Measurements from ENCODE around the gene UGGT1.
"Not testable (repeated sequence)": the region's sequence is repeated elsewhere in the genome, so short reads cannot be mapped to it uniquely, and the experiment has no call there.

The UGGT1 gene

DNA sequence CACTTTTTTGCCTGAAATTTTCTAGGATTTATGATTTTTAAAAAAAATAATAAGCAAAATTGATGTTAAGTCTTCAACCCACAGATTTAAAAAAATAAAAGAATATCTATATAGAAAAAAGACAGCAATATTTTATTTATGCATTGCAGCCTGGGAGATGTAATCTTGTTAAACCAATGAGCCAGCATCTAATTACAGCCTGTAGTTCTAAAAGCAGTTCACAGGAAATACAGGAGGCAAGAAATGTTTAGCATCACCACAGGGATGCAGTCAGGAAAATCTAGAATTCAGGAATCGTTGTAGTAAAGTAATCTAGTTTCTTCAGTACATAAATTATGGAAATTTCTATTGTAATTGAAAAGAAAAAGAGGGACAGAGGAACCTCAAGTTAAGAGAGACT is 17.2 kb downstream of the UGGT1 start:
- no peak for DNase-seq

DNA sequence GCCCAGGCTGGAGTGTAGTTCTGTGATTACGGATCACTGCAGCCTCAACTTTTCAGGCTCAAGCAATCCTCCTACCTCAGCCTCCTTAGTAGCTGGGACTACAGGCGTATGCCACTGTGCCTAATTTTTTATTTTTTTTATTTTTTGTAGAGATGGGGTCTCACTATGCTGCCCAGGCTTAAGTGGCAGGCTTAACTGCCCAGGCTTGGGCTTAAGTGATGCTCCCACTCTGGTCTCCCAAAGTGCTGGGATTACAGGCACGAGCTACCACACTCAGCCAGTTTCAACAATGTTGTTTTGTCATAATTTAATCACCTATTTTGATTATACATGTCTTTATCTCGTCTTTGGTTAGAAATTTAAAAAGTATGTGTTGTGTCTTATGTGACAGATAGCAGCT is 18.2 kb downstream of the UGGT1 start:
- DNase-seq, result no peak

- DNase-seq, result no peak
Measured at GRCh38 chr2:128115921-128116623, 25.1 kb downstream of the UGGT1 start.

DNA sequence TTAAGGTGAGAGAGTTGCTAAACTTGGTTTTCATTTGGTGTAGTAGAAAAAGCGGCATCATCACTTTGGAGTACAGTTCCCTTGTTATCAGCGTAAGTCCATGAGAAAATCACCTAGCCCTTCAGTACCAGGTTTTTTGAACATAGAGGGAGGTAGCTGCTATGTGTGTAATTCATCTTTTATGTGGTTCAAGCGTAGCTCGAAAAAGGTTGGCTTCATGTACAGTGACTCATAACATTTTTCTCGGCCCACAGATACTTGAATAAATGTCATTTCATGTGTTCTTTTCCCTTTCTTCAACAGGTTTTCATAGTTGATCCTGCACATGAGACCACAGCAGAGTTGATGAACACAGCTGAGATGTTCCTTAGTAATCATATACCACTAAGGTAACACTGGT is 43.6 kb downstream of the UGGT1 start:
- no peak for DNase-seq

DNA sequence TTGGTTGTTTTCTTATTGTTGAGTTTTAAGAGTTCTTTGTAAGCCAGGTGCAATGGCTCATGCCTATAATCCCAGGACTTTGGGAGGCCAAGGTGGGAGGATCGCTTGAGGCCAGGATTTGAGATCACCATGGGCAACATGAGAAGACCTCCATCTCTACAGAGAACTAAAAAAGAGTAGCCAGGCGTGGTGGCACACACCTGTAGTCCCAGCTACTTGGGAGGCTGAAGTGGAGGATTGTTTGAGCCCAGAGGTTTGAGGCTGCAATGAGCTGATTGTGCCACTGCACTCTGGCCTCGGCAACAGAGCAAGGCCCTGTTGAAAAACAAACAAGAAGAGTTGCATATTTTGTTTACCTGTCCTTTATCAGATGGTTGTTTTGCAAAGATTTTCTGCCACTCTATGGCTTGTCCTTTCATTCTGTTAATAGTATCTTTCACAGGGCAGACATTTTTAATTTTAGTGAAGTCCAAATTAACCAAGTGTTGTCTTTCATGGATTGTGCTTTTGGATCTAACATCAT is 46.2 kb downstream of the UGGT1 start:
- DNase-seq, result no peak

DNA sequence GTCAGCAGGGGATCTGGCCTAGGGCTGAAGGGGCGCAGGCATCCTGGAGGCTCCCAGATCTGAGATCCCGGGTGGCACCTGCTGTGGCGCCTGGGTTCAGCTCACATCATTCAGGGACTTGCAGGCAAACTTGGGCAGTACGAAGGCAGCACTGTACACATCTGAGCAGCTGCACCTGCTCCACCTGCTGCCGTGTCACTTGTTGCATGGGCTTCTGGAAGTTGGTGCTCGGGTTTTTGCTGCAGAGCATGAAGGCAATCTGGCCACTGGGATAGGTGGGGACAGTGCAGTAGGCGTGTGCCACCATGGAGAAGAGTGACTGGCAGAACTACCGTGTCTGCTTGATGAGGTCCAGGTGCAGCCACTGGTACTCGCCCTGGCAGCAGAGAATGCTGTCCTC is 48.6 kb downstream of the UGGT1 start:
- DNase-seq, result no peak

DNA sequence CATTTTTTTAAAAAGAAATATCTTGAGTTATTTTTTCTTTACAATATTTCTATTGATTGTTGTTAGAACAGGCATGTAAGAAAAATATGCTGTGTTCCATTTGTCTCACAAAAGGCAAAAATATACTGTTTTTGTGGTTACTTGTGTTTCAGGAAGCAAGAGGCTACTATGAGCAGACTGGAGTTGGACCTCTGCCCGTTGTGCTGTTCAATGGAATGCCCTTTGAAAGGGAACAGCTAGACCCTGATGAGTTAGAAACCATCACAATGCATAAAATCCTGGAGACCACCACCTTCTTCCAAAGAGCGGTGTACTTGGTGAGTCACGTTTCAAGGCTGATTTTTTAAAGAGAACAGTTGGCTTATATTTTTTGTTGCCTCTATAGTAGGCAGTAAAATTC is 54.7 kb downstream of the UGGT1 start:
- DNase-seq, result no peak

DNA sequence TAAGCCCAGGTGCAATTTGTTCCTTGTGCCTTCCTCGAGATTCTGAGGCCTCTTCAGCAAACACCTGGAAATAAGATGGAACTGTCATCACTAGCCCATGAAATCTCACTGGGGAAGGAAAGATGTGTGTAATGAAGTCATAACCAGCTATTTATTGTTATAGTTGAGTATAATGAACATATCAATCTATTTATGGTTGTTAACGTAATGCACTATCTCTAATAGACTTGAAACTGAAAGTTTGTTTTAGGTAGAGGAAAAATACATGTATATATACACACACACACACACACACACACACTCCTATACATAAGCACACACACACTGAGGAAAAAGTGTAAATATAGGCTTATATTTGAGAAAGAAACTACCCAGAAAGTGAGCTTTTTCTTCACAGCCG is 62.8 kb downstream of the UGGT1 start:
- DNase-seq, result no peak

- DNase-seq, result no peak
Measured at GRCh38 chr2:128154225-128154624, 63.2 kb downstream of the UGGT1 start.

DNA sequence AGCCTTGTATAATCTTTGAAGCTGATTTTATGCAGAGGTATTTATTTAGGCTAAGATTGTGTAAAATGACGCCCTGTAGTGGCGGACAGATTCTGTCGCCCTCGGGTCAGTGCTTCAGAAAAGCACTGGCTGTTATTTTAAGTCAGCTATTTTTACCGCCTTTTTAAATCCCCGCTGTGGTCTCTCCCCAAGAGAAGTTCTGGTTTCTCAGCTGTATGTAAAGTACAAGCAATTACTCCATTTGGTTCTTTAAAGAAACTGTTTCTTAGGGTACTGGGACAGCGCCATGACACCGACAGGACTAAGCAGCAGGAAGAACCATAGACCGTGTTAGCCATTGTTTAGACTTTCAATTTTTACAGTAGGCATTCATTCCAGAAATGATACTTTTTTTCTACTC is 65.0 kb downstream of the UGGT1 start:
- no peak for DNase-seq

GRCh38 chr2:128156812-128157211 is 65.8 kb downstream of the UGGT1 start:
- no peak for DNase-seq

DNA sequence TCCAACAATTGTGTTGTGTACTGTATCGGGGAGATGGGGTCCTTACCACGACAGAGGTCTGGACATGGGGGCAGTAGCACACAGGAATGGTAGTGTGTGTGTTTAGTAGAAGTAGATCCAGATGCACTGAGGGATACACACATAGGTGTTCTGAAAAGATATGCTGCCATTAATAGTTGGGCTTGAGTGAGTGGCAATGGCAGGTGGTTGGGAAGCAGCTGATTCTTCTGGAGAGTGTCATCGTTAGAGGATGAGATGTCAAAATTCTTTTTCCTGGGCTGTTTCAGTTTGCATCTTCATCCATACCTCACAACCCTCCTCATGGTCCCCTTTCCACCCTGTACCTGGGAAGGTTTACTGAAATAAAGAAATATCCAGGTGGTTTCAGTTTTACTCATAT is 66.6 kb downstream of the UGGT1 start:
- no peak for DNase-seq

- no peak for DNase-seq
Measured at GRCh38 chr2:128158176-128158575, 67.2 kb downstream of the UGGT1 start.

GRCh38 chr2:128159437-128159836 is 68.4 kb downstream of the UGGT1 start:
- no peak for DNase-seq

- no peak for DNase-seq
Measured at GRCh38 chr2:128160616-128161275, 69.7 kb downstream of the UGGT1 start.

- no peak for DNase-seq
Measured at GRCh38 chr2:128162266-128162665, 71.3 kb downstream of the UGGT1 start.

DNA sequence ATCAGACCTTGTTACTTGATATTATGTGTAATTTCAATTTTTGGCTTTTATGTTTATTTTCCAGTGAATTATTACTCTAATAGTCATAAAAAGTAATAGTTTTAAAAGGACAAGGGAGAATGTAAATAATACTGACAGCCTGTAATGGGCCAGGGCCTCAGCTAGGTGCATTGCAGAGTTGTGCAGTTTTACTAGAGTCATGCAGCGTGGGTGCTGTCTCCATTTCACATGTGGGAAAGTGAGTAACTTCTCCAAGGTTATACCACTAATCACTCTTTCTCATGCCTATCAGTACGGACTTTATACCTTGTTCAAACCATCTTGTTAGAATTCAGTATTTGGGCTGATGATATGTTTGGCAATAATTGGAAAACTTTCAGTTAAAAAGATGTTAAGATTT is 73.3 kb downstream of the UGGT1 start:
- no peak for DNase-seq

DNA sequence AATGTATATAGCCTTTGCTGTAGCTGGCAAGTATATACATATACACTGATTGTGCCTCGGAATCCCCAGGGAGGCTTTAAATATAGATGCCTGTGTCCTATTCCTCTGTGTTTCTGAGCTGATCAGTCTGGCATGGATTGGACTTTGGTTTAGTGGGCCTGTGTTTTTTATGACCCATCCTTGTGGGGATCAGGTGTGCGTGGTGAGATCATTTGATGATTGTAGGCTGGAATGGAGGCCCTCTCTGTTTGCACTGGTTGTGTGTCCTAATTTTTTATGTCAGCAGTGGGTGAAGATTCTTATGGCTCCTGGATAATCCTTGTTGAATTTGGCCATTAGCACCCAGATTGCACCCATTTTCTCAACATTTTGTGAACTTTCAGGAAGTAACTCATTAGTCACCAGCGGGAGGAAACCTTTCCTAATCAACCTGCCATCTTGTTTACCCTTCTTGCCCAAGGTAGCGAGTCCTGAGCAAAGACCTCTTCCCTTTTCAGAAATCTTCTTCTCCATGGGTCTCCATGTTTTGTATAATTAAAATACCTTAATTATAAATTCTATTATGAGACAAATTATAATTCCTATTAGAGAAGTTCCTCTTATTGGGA is 75.8 kb downstream of the UGGT1 start:
- no peak for DNase-seq

GRCh38 chr2:128169094-128169493 is 78.1 kb downstream of the UGGT1 start:
- no peak for DNase-seq

DNA sequence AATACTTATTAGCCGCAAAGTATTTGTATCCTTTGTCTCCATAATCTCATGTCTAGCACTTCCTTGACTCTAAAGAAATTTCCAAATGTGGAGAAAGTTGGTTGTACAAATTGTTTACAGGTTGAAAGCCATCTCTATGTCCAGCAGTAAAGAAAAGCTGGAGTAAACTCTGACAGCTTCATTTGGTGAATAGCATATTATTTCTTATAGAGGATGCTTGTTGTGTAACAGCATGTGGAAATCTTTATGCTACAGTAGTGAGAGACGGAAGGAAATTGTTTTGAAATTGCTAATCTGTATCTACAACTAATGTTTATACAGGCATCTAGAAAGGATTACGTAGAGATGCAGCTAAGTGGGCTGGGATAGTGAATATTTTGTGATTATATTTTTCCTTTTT is 78.5 kb downstream of the UGGT1 start:
- DNase-seq, result no peak

- no peak for DNase-seq
Measured at GRCh38 chr2:128169933-128170709, 79.1 kb downstream of the UGGT1 start.

DNA sequence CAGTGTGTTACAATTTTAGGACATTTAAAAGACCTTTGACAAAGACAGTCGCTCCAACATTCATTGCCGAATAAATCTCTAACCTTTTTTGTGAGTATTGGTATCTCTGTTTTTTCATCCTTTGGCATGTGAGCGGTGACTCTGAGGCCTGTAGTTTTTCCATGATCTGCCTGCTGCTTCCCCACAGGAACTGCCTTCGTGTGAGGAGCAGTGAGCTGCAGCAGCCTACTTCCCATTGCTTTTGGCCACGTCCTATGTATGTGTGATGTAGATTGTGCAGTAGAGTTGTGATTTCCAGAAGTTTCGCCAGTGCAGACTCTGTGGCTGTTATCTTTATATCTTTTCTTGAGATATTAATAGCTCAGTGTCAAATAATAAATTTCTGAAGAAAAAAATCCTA is 79.8 kb downstream of the UGGT1 start:
- no peak for DNase-seq

DNA sequence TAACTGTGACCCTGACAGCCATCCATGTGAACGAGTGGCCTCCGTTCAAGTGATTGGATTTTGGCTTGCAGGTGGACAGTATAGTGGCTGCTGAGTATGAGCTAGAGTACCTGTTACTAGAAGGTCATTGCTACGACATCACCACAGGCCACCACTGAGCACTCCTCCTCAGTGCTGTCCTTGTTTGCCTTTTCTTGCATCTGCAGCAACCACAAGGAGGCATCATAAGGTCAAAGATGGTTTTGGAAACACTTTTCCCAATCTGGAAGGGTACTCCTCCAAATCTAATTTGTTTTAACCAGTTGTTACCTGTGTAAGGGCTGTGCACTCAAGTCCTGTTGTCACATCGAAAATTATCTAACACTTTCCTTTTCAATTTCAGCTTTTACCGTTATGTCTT is 81.2 kb downstream of the UGGT1 start:
- no peak for DNase-seq

- DNase-seq, result not testable (repeated sequence)
Measured at GRCh38 chr2:128174067-128174466, 83.1 kb downstream of the UGGT1 start.
